Left lung (tissue), 10 donors: ENCODE data around the gene LELP1. TPM values are rescaled to one million over a fixed set of nuclear protein-coding genes. Genes with fewer than 3 reads are reported as not detected.
A peak's percentile ranks its signal among the peaks of the same experiment; 100 is the strongest.
"Not testable (repeated sequence)": the region's sequence is repeated elsewhere in the genome, so short reads cannot be mapped to it uniquely, and the experiment has no call there.

Experiments
- ATAC-seq: fragments of 200-7000 bp; cut with Tn5 transposase; one replicate; pipeline ENCODE4 v1.9.1; 2020; ENCODE audit warnings: moderate library complexity
- DNase-seq, 4 donors: peaks; one replicate each; pipeline ENCODE4 v3.0.0-alpha.2; 2013 to 2020
- H3K27ac ChIP-seq, 2 donors: fragments of 200-600 bp; sonication (generic) in 1 of 2; one replicate each; pipeline versions ENCODE4 v1.5.0 to v1.8.0; 2020 to 2021
- H3K27me3 ChIP-seq, 2 donors: fragments of 200-600 bp; sonication (generic) in 1 of 2; one replicate each; pipeline versions ENCODE4 v1.5.0 to v1.8.0; 2020 to 2021
- H3K36me3 ChIP-seq, 2 donors: fragments of 200-600 bp; sonication (generic) in 1 of 2; one replicate each; pipeline versions ENCODE4 v1.5.0 to v1.8.0; 2020 to 2021
- H3K4me1 ChIP-seq, 2 donors: fragments of 200-600 bp; one replicate each; pipeline ENCODE4 v1.8.0; 2021
- H3K4me3 ChIP-seq, 2 donors: fragments of 200-600 bp; sonication (generic) in 1 of 2; one replicate each; pipeline versions ENCODE4 v1.5.0 to v1.8.0; 2020 to 2021; ENCODE audit warnings: mild to moderate bottlenecking in 1 of 2
- H3K9me3 ChIP-seq, 2 donors: fragments of 200-600 bp; sonication (generic) in 1 of 2; one replicate each; pipeline versions ENCODE4 v1.5.0 to v1.8.0; 2020 to 2021
- intact Hi-C, 2 donors: fragments of 100-400 bp; cut with DNase I; formaldehyde crosslinking; loops; one replicate each; pipeline versions ENCODE4 v1.11.2 to v1.14.2; 2022
- polyA plus RNA-seq, 6 donors: library from polyadenylated mRNA; unstranded; fragments of 120-200 nt; gene quantifications; one replicate each; pipeline ENCODE4 v1.2.1, GENCODE V29; 2013; ENCODE audit not compliant: insufficient read length in 6 of 6
- total RNA-seq, 2 donors: library from RNA; stranded (reverse); fragmentation: NEBNext Ultra II Directional; extraction: Animal tissue kit (Norgen Biotek cat#: 25700); gene quantifications; one replicate each; pipeline ENCODE4 v1.2.1, GENCODE V29; 2021
- TF ChIP-seq, protein P1 (sequence below), 2 donors: fragments of 200-600 bp; sonication (generic) in 1 of 2; IDR thresholded peaks; one replicate each; pipeline versions ENCODE4 v1.5.0 to v1.8.0; 2021; ENCODE audit warnings: antibody characterized with exemption in 2 of 2
- donor health status: DM: no; HTN: yes; CAD: no.
- donor health status: DM: no; HTN: no; CAD: no.

LELP1 gene
- total and polyA plus RNA-seq, 8 donors = not detected

DNA sequence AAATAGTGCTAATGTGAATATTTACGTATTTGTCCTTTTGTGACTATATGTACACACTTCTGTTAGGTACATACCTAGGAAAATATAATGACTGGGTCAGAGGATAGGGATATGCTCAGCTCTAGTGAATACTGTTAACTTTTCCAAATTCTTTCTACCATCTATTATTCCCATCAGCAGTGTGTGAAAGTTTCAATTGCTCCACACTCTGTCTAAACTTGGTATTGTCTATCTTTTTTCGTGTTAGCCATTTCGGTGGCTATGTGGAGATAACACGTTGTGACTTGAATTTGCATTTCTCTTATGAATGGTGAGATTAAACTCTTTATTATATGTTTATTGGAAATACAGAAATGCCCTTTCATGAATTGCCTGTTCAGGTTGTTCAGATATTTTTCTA, 22.7 kb upstream of the LELP1 start:
- H3K27ac ChIP-seq = no peak overlapping the region
- TF ChIP-seq, protein P1, sequence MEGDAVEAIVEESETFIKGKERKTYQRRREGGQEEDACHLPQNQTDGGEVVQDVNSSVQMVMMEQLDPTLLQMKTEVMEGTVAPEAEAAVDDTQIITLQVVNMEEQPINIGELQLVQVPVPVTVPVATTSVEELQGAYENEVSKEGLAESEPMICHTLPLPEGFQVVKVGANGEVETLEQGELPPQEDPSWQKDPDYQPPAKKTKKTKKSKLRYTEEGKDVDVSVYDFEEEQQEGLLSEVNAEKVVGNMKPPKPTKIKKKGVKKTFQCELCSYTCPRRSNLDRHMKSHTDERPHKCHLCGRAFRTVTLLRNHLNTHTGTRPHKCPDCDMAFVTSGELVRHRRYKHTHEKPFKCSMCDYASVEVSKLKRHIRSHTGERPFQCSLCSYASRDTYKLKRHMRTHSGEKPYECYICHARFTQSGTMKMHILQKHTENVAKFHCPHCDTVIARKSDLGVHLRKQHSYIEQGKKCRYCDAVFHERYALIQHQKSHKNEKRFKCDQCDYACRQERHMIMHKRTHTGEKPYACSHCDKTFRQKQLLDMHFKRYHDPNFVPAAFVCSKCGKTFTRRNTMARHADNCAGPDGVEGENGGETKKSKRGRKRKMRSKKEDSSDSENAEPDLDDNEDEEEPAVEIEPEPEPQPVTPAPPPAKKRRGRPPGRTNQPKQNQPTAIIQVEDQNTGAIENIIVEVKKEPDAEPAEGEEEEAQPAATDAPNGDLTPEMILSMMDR (IDR thresholded peaks at IDR 0.05) = no peak
- intact Hi-C loops = no loop called here
- H3K4me1 ChIP-seq = no peaks in the 10 kb centered on the region
- H3K4me3 ChIP-seq = no peak overlapping the region
- peaks cover 0 to 9% of the 10 kb centered on the region in 2 donors for H3K9me3 ChIP-seq
- H3K36me3 ChIP-seq = no peaks in the 10 kb centered on the region
- no peak for DNase-seq
- no peak for ATAC-seq
- H3K27me3 ChIP-seq = no peaks in the 10 kb centered on the region

DNA sequence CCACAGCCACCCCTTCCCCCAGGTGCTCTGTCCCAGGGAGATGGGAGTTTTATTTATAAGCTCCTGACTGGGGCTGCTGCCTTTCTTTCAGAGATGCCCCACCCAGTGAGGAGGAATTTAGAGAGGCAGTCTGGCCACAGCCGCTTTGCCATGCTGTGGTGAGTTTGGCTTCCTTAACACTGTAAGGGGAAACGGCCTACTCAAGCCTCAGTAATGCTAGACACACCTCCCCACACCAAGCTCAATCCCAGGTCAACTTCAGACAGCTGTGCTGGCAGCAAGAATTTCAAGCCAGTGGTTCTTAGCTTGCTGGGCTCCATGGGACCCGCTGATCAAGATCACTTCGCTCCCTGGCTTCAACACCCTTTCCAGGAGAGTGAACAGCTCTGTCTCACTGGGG, 14.9 kb upstream of the LELP1 start:
- ATAC-seq, H3K4me1 ChIP-seq, H3K27ac ChIP-seq, intact Hi-C loops, DNase-seq, H3K4me3 ChIP-seq, H3K36me3 ChIP-seq: not testable (repeated sequence)
- Histone ChIP-seq H3K27me3 (peaks cover 0 to 16% of the 10 kb centered on the region in 2 donors), H3K9me3 (peaks cover 0 to 15% of the 10 kb centered on the region in 2 donors)

DNA sequence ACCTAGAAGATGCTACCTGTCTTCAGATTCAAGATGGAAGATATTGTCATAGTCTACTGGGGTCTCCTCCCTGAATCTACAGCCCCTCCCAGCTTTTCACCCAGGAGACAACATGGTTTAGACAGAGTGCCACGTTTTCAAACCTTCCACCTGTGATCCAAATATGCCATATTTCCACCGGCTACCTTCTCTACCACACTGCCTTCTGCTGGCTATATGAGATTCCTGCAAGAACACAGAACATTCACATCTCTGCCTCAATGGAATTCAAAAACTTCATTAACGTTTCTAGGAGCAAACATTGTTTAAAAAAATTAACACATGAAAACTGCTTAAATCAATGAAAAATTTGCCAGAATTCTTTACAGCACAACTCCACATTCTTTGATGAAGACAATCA, 12.9 kb upstream of the LELP1 start:
- DNase-seq = no peak
- Histone ChIP-seq H3K27ac (no peak overlapping the region), H3K4me3 (no peak overlapping the region), H3K9me3 (peaks cover 0 to 8% of the 10 kb centered on the region in 2 donors), H3K36me3 (no peaks in the 10 kb centered on the region), H3K4me1 (no peaks in the 10 kb centered on the region), H3K27me3 (peaks cover 0 to 33% of the 10 kb centered on the region in 2 donors)
- intact Hi-C loops = no loop called here
- ATAC-seq = no peak
- TF ChIP-seq, protein P1 (IDR thresholded peaks at IDR 0.05) = no peak

DNA sequence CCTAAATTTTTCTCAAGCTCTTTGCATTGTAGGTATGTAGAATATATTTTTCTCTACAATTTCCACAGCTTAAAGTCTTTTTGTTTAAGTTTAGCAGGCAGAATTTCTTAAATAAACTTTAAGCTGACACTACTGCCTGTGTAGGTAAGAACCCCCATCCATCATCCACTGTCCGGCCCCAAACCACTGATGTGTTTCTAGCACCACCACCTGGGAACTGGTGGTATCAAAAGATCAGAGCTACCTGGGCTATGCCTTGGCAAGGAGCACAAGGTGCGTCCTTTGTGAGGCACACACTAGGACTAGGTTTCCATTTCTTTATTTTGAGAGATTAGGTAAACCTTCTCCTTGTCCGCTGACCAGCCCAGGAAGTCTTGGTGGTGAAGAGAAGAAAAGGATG, 10.5 kb upstream of the LELP1 start:
- peak in 1 of 4 donors; percentile 1 for DNase-seq
- Histone ChIP-seq H3K4me1 (no peaks in the 10 kb centered on the region), H3K4me3 (no peak overlapping the region), H3K36me3 (no peaks in the 10 kb centered on the region), H3K27ac (no peak overlapping the region), H3K27me3 (peaks cover 0 to 38% of the 10 kb centered on the region in 2 donors), H3K9me3 (no peaks in the 10 kb centered on the region)
- ATAC-seq = peak; percentile 38
- intact Hi-C loops = no loop called here
- TF ChIP-seq, protein P1 (IDR thresholded peaks at IDR 0.05) = no peak

DNA sequence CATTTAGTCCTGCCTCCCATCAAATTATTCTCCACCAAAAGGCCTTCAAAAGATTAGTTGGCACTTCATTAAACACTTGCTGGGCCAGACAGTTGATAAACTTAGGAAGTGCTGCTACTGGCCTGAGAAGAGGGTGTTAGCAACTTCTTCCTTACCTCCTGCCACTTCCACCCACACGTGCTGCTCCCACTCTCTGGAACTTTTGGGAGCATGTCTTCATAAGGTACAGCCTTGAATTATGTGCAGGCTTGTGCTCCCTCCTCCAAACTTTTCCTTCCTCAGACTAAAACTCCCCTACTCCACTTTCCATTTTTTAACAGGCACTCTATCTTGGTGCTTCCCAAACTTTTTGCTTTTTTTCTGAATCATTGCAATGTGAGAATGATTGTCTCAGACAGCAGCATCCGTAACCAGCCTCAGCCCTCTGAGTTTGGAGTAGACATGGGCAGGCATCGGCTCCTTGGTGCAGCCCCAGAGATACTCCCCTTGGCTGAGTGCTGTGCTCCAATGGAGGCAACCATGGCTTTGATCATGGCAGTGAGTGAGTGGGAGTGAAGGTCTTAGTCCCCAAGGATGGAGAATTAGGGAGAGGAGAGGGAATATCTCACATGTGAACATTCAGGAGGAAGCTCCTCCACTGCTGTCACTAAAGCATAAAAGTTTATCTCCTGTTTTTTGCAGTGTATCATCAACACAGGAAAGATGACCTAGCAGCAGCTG, 8.7 kb upstream of the LELP1 start:
- no peak overlapping the region for H3K27ac ChIP-seq
- DNase-seq (no peak), ATAC-seq (no peak)
- no peak overlapping the region for H3K4me3 ChIP-seq
- peaks cover 0 to 49% of the 10 kb centered on the region in 2 donors for H3K27me3 ChIP-seq
- H3K4me1 ChIP-seq = no peaks in the 10 kb centered on the region
- intact Hi-C loops = no loop called here
- TF ChIP-seq, protein P1 (IDR thresholded peaks at IDR 0.05) = no peak
- H3K9me3 ChIP-seq = no peaks in the 10 kb centered on the region
- H3K36me3 ChIP-seq = no peaks in the 10 kb centered on the region

DNA sequence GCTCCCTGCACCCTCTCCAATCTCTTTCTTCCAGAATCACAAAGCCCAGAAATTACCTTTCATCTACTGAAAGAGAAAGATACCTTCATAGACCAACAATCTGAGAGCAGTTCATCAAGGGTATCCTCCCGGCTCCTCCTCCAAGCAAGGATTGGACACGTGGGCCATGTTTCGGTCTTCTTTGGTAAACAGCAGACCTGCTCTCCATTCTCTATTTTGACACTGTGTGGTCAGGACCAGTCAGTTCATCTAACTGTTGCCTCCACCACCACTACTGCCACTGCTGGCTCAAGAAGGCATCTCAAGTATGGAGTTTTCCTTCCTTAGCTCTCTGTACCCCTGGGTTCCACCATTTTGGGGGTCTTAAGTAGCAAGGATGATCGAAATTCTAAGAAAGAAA, 8.0 kb upstream of the LELP1 start:
- no peaks in the 10 kb centered on the region for H3K4me1 ChIP-seq
- peaks cover 0 to 49% of the 10 kb centered on the region in 2 donors for H3K27me3 ChIP-seq
- TF ChIP-seq, protein P1 (IDR thresholded peaks at IDR 0.05) = no peak
- intact Hi-C loops = no loop called here
- ATAC-seq (no peak), DNase-seq (no peak)
- no peak overlapping the region for H3K27ac ChIP-seq
- H3K9me3 ChIP-seq = no peaks in the 10 kb centered on the region
- no peak overlapping the region for H3K4me3 ChIP-seq
- no peaks in the 10 kb centered on the region for H3K36me3 ChIP-seq
